Thyroid gland (tissue), 4 donors: Measurements from ENCODE around the gene CNGA3.

ENCODE experiments used
- CTCF ChIP-seq, 6 experiments: fragments of 200-600 bp in 3 of 6; fragments of 450-650 bp in 3 of 6; sonication (generic) in 3 of 6; IDR thresholded peaks; one replicate each; pipeline ENCODE4 v1.5.1; 2016 to 2019; ENCODE audit warnings: antibody characterized with exemption in 6 of 6, mild to moderate bottlenecking in 2 of 6, inconsistent platforms in 1 of 6, moderate library complexity in 1 of 6
- POLR2A ChIP-seq, 2 donors: fragments of 450-650 bp; IDR thresholded peaks; one replicate each; pipeline ENCODE4 v1.6.1; 2017; ENCODE audit warnings: antibody characterized with exemption in 2 of 2, mild to moderate bottlenecking in 2 of 2, moderate library complexity in 1 of 2

DNA sequence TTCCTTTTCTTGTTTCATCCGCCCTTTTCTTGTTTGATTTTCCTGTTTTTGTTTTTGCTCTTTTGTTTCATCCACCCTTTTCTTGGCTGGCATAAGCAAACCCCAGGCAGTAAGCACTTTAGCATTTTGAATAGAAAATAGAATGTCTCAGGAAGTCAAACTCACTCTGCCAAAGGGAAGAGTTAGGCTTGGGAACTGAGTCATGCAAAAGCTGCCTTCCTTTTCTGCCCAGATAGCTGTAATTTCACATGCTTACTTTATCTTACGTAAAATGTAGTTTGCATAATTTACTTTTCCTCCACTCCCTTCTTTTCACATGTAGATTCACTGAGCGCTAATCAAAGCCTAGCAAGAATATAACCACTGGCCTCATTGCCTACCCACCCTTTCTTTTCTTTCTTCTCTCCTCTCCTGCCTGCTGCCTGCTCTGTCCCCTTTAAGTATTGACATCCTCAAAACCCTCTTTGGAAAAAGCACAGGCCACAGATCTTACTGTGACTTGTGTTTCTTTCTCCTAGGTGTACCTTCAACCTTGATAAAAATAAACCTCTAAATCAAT, 48.4 kb downstream of the CNGA3 start:
- no peak for TF ChIP-seq CTCF (IDR thresholded peaks at IDR 0.05)
- TF ChIP-seq POLR2A (IDR thresholded peaks at IDR 0.05), result no peak
